ENCODE results near the gene KISS1R. TPM values are rescaled to one million over a fixed set of nuclear protein-coding genes. Genes with fewer than 3 reads are reported as not detected.
A peak's percentile ranks its signal among the peaks of the same experiment; 100 is the strongest.

The KISS1R gene
- total RNA-seq, 2 experiments from 2014 or later: 1.5 to 1.6 TPM

GRCh38 chr19:916645-917322, 349 bp upstream of the KISS1R start:
- H3K4me3 Mint-ChIP-seq: peak overlapping the region; percentile 67
- no peak overlapping the region for H3K27ac Mint-ChIP-seq
- Histone ChIP-seq H3K36me3 (ENCODE audit: insufficient read depth, low read length) (no peaks in the 10 kb centered on the region), H3K27me3 (ENCODE audit: control insufficient read depth in 1 of 2, insufficient read depth in 2 of 2, low read length in 2 of 2) (peaks cover 11 to 22% of the 10 kb centered on the region in 2 experiments), H3K4me1 (ENCODE audit: insufficient read depth, low read length) (peaks cover 65% of the 10 kb centered on the region), H3K27ac (ENCODE audit: low read depth in 1 of 2, low read length in 2 of 2) (no peak overlapping the region), H3K9me3 (ENCODE audit: control insufficient read depth in 1 of 2, insufficient read depth in 1 of 2, low read length in 2 of 2) (no peaks in the 10 kb centered on the region), H3K4me3 (ENCODE audit: low read length) (peak overlapping the region; percentile 37)
- ATAC-seq (ENCODE audit: poor library complexity) (no peak), DNase-seq (peak in 2 of 14 experiments; percentile 42 to 56)
- H3K36me3 Mint-ChIP-seq (ENCODE audit: low read depth): peaks cover 10% of the 10 kb centered on the region
- POLR2A ChIA-PET: interaction anchor here (1.2 to 4.3 kb wide), 3 partner anchors 9 to 24 kb away, joined by 4 to 20 read pairs (median 4); partner anchors contain the start of genes MED16 and RNU6-9
- intact Hi-C loops (cut with DNase I, micrococcal nuclease): no loop called here
- H3K4me1 Mint-ChIP-seq (ENCODE audit: low read depth): peaks cover 17% of the 10 kb centered on the region
- TF ChIP-seq, protein P1, sequence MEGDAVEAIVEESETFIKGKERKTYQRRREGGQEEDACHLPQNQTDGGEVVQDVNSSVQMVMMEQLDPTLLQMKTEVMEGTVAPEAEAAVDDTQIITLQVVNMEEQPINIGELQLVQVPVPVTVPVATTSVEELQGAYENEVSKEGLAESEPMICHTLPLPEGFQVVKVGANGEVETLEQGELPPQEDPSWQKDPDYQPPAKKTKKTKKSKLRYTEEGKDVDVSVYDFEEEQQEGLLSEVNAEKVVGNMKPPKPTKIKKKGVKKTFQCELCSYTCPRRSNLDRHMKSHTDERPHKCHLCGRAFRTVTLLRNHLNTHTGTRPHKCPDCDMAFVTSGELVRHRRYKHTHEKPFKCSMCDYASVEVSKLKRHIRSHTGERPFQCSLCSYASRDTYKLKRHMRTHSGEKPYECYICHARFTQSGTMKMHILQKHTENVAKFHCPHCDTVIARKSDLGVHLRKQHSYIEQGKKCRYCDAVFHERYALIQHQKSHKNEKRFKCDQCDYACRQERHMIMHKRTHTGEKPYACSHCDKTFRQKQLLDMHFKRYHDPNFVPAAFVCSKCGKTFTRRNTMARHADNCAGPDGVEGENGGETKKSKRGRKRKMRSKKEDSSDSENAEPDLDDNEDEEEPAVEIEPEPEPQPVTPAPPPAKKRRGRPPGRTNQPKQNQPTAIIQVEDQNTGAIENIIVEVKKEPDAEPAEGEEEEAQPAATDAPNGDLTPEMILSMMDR (IDR thresholded peaks at IDR 0.05): no peak
- CTCF ChIA-PET: interaction anchor here (1.0 kb wide), 2 partner anchors 24 to 53 kb away, joined by 3 read pairs; partner anchors contain the start of genes MED16 and RNU6-9
- H3K9me3 Mint-ChIP-seq: no peaks in the 10 kb centered on the region
- peaks cover 4% of the 10 kb centered on the region for H3K27me3 Mint-ChIP-seq

DNA sequence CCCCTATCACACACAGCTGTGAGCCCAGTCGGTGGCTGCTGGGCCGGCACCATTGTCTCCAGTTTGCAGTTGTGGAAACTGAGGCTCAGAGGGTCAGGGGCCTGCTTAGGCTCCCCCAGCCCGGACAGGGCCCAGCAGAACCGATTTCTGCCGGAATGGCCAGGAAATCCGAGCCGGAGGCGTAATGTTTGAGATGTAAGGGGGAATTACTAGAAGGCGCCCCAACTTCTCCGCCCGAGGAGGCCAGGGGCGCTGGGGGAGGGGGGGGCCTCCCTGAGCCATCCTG, 962 bp downstream of the KISS1R start:
- ChIA-PET POLR2A (interaction anchor here (1.2 to 3.1 kb wide), 3 partner anchors 10 to 55 kb away, joined by 4 to 40 read pairs (median 12); partner anchors contain the start of genes MED16 and RNU6-9), CTCF (interaction anchor here (1.1 to 4.4 kb wide), 2 partner anchors 9 to 55 kb away, joined by 3 to 52 read pairs; no protein-coding TSS in a partner anchor)
- Mint-ChIP-seq H3K36me3 (ENCODE audit: low read depth) (peaks cover 10% of the 10 kb centered on the region), H3K4me1 (ENCODE audit: low read depth) (peaks cover 21% of the 10 kb centered on the region), H3K27me3 (peaks cover 4% of the 10 kb centered on the region), H3K27ac (peak overlapping the region; percentile 72), H3K4me3 (peak overlapping the region; percentile 89), H3K9me3 (no peaks in the 10 kb centered on the region)
- no peak for DNase-seq
- Histone ChIP-seq H3K9me3 (ENCODE audit: control insufficient read depth in 1 of 2, insufficient read depth in 1 of 2, low read length in 2 of 2) (no peaks in the 10 kb centered on the region), H3K4me3 (ENCODE audit: low read length) (peak overlapping the region; percentile 37), H3K27ac (ENCODE audit: low read depth in 1 of 2, low read length in 2 of 2) (no peak overlapping the region), H3K36me3 (ENCODE audit: insufficient read depth, low read length) (no peaks in the 10 kb centered on the region), H3K4me1 (ENCODE audit: insufficient read depth, low read length) (peaks cover 66% of the 10 kb centered on the region), H3K27me3 (ENCODE audit: control insufficient read depth in 1 of 2, insufficient read depth in 2 of 2, low read length in 2 of 2) (peaks cover 11 to 22% of the 10 kb centered on the region in 2 experiments)
- intact Hi-C loops (cut with DNase I, micrococcal nuclease): no loop called here
- TF ChIP-seq, protein P1 (IDR thresholded peaks at IDR 0.05): no peak
- ATAC-seq (ENCODE audit: poor library complexity): no peak

DNA sequence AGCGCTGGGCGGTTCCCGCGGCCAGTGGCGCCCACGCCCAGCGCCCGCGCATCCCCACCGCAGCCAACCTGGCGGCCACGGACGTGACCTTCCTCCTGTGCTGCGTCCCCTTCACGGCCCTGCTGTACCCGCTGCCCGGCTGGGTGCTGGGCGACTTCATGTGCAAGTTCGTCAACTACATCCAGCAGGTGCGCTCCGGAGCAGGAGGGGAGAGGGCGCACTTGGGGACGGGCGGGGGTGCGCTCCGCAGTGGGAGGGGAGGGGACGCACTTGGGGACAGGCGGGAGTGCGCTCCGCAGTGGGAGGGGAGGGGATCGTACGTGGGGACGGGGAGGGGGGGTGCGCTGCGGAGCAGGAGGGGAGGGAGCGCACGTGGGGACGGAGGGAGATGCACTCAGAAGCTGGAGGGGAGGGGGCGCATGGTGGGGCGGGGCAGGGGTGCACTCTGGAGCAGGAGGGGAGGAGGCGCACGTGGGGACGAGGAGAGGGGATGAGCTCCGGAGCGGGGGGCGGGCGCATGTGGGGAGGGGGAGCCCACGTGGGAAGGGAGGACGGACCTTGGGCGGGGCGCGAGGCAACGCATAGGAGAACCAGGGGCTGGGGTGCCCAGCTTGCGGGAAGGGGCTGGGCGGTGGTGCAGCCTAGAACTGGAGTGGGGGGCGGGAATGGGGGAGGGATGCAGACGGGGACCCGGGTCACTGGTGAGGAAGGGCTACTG, 1.5 kb downstream of the KISS1R start:
- CTCF ChIA-PET: interaction anchor here (1.1 to 4.4 kb wide), 3 partner anchors 10 to 55 kb away, joined by 3 to 52 read pairs (median 12); partner anchors contain the start of genes MED16 and RNU6-9
- Mint-ChIP-seq H3K27ac (no peak overlapping the region), H3K4me3 (peak overlapping the region; percentile 62), H3K4me1 (ENCODE audit: low read depth) (peaks cover 21% of the 10 kb centered on the region), H3K36me3 (ENCODE audit: low read depth) (peaks cover 6% of the 10 kb centered on the region), H3K9me3 (no peaks in the 10 kb centered on the region), H3K27me3 (peaks cover 4% of the 10 kb centered on the region)
- Histone ChIP-seq H3K27me3 (ENCODE audit: control insufficient read depth in 1 of 2, insufficient read depth in 2 of 2, low read length in 2 of 2) (peaks cover 11 to 22% of the 10 kb centered on the region in 2 experiments), H3K4me3 (ENCODE audit: low read length) (peak overlapping the region; percentile 43), H3K4me1 (ENCODE audit: insufficient read depth, low read length) (peaks cover 61% of the 10 kb centered on the region), H3K36me3 (ENCODE audit: insufficient read depth, low read length) (no peaks in the 10 kb centered on the region), H3K27ac (ENCODE audit: low read depth in 1 of 2, low read length in 2 of 2) (no peak overlapping the region), H3K9me3 (ENCODE audit: control insufficient read depth in 1 of 2, insufficient read depth in 1 of 2, low read length in 2 of 2) (no peaks in the 10 kb centered on the region)
- POLR2A ChIA-PET: interaction anchor here (0.6 to 3.1 kb wide), 7 partner anchors 9 to 65 kb away, joined by 3 to 40 read pairs (median 6); partner anchors contain the start of genes MED16, RNU6-9 and WDR18
- intact Hi-C loops (cut with DNase I, micrococcal nuclease): no loop called here
- DNase-seq (peak in 4 of 14 experiments; percentile 42 to 70 (median 61)), ATAC-seq (ENCODE audit: poor library complexity) (no peak)
- TF ChIP-seq, protein P1 (IDR thresholded peaks at IDR 0.05): no peak
